Trophoblast cell (in vitro differentiated cells and primary cell): ENCODE data around the gene TH.
A peak's percentile ranks its signal among the peaks of the same experiment; 100 is the strongest.

Experiments
- DNase-seq, 2 donors: peaks; one replicate each; pipeline ENCODE4 v3.0.0-alpha.2; 2016
- H2AFZ ChIP-seq: 2 replicates; pipeline ENCODE4 v1.6.1; 2013; ENCODE audit warnings: low read length, moderate library complexity, mild to moderate bottlenecking; ENCODE audit not compliant: insufficient read depth, poor library complexity
- H2AK5ac ChIP-seq: 2 replicates; pipeline ENCODE4 v1.6.1; 2013; ENCODE audit warnings: mild to moderate bottlenecking, low read length
- H2BK120ac ChIP-seq: 2 replicates; pipeline ENCODE4 v1.6.1; 2013; ENCODE audit warnings: low read length, mild to moderate bottlenecking, moderate library complexity; ENCODE audit not compliant: insufficient read depth, poor library complexity
- H2BK12ac ChIP-seq: 2 replicates; pipeline ENCODE4 v1.6.1; 2013; ENCODE audit warnings: mild to moderate bottlenecking, low read length, moderate library complexity
- H2BK5ac ChIP-seq: 2 replicates; pipeline ENCODE4 v1.6.1; 2013; ENCODE audit warnings: low read length, low read depth, moderate library complexity, mild to moderate bottlenecking; ENCODE audit not compliant: poor library complexity
- H3K14ac ChIP-seq: 2 replicates; pipeline ENCODE4 v1.6.1; 2013; ENCODE audit warnings: mild to moderate bottlenecking, low read length
- H3K18ac ChIP-seq: 2 replicates; pipeline ENCODE4 v1.6.1; 2013; ENCODE audit warnings: mild to moderate bottlenecking, low read length
- H3K23ac ChIP-seq: 2 replicates; pipeline ENCODE4 v1.6.1; 2013; ENCODE audit warnings: low read length
- H3K27ac ChIP-seq: 2 replicates; pipeline ENCODE4 v1.5.1; 2013; ENCODE audit warnings: low read depth, mild to moderate bottlenecking, inconsistent platforms, low read length, moderate library complexity
- H3K27me3 ChIP-seq: 2 replicates; pipeline ENCODE4 v1.6.1; 2013; ENCODE audit warnings: inconsistent platforms, mild to moderate bottlenecking, low read length, moderate library complexity; ENCODE audit not compliant: insufficient read depth
- H3K36me3 ChIP-seq, 2 experiments: 1 replicate in 1 of 2; 2 replicates in 1 of 2; pipeline ENCODE4 v1.6.1; 2013; ENCODE audit warnings: low read length in 2 of 2, mild to moderate bottlenecking in 2 of 2, moderate library complexity in 1 of 2; ENCODE audit not compliant: insufficient read depth in 2 of 2, control insufficient read depth in 1 of 2
- H3K4ac ChIP-seq: 2 replicates; pipeline ENCODE4 v1.6.1; 2013; ENCODE audit warnings: low read depth, mild to moderate bottlenecking, low read length, moderate library complexity
- H3K4me1 ChIP-seq, 2 experiments: 1 replicate in 1 of 2; 2 replicates in 1 of 2; pipeline ENCODE4 v1.6.1; 2013; ENCODE audit warnings: low read length in 2 of 2, mild to moderate bottlenecking in 2 of 2, moderate library complexity in 1 of 2; ENCODE audit not compliant: insufficient read depth in 2 of 2, control insufficient read depth in 1 of 2
- H3K4me2 ChIP-seq: 2 replicates; pipeline ENCODE4 v1.6.1; 2013; ENCODE audit warnings: inconsistent platforms, mild to moderate bottlenecking, low read length, moderate library complexity
- H3K4me3 ChIP-seq: 2 replicates; pipeline ENCODE4 v1.5.1; 2013; ENCODE audit warnings: mild to moderate bottlenecking, low read depth, low read length, inconsistent platforms
- H3K79me1 ChIP-seq: one replicate; pipeline ENCODE4 v1.6.1; 2013; ENCODE audit warnings: low read length
- H3K79me2 ChIP-seq: 2 replicates; pipeline ENCODE4 v1.6.1; 2013; ENCODE audit warnings: low read length, mild to moderate bottlenecking; ENCODE audit not compliant: control insufficient read depth, insufficient read depth, poor library complexity
- H3K9ac ChIP-seq: 2 replicates; pipeline ENCODE4 v1.6.1; 2013; ENCODE audit warnings: mild to moderate bottlenecking, low read length
- H3K9me3 ChIP-seq: 2 replicates; pipeline ENCODE4 v1.6.1; 2013; ENCODE audit warnings: low read depth, mild to moderate bottlenecking, control low read depth, inconsistent platforms, low read length; ENCODE audit not compliant: insufficient read depth
- H4K12ac ChIP-seq: 2 replicates; pipeline ENCODE4 v1.6.1; 2013; ENCODE audit warnings: low read depth, mild to moderate bottlenecking, low read length, moderate library complexity
- H4K8ac ChIP-seq: 2 replicates; pipeline ENCODE4 v1.6.1; 2013; ENCODE audit warnings: low read depth, mild to moderate bottlenecking, low read length, moderate library complexity
- H4K91ac ChIP-seq: one replicate; pipeline ENCODE4 v1.6.1; 2013; ENCODE audit warnings: low read depth, mild to moderate bottlenecking, low read length, moderate library complexity
- WGBS: extraction: QIAGEN DNeasy Blood & Tissue Kit; methylation state at CpG from one replicate; pipeline ENCODE4 v1.1.7; 2013; ENCODE audit warnings: missing lambda C conversion rate; ENCODE audit not compliant: insufficient read length, insufficient coverage; ENCODE audit errors: extremely low coverage; 5-methylcytosine and 5-hydroxymethylcytosine counted together

Gene TH

DNA sequence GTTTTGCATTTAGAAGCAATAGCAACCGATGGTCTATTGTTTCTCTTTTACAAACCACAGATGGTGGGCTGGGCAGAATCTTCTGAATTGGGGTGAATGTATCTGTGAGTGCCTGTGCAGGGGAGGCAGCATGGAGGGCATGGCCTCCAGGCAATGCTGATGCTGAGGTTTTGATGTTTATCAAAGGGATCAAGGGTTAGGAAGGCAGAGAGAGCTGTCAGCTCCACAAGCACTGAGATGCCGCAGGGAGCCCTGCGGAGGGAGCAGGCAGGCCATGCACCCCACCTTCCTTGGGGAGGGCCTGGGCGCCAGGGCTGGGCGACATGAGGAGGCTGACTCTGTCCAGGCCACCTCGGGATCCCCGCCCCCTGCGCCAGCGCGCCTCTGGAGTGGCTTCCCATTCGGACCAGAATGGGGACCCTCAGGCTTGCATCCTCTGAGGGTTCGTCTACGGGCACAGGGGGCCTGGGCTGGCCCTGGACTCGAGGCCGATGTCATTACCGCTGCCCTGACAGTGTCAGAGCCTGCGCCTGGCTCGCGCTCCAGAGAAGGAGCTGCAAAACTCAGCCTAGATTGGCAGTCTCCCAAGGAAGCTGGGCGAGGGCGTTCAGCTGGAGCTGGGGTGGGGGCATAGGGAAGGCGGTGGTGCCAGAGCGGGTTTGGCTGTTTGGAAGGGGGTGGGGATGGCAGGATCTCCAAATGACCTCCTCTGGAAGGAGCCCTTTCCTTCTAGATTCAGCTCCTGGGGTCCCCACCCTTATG, 13.9 kb upstream of the TH start:
- no peak overlapping the region for H3K14ac ChIP-seq
- H3K9ac ChIP-seq = no peak overlapping the region
- no peak overlapping the region for H3K27ac ChIP-seq
- H3K36me3 ChIP-seq = no peaks in the 10 kb centered on the region
- H3K27me3 ChIP-seq = no peaks in the 10 kb centered on the region
- no peak overlapping the region for H4K8ac ChIP-seq
- no peak overlapping the region for H3K4me2 ChIP-seq
- H3K4me1 ChIP-seq = no peaks in the 10 kb centered on the region
- no peak overlapping the region for H2BK120ac ChIP-seq
- no peak overlapping the region for H3K4me3 ChIP-seq
- H2BK12ac ChIP-seq = no peak overlapping the region
- no peak overlapping the region for H3K23ac ChIP-seq
- H3K18ac ChIP-seq = no peak overlapping the region
- H2BK5ac ChIP-seq = no peak overlapping the region
- no peak overlapping the region for H4K91ac ChIP-seq
- no peak overlapping the region for H3K4ac ChIP-seq
- no peak for DNase-seq
- H3K79me2 ChIP-seq = no peaks in the 10 kb centered on the region
- no peak overlapping the region for H2AK5ac ChIP-seq
- H4K12ac ChIP-seq = no peak overlapping the region
- peaks cover 11% of the 10 kb centered on the region for H3K9me3 ChIP-seq
- no CpG with 5 or more reads among the region's 23 CpGs for WGBS
- no peaks in the 10 kb centered on the region for H3K79me1 ChIP-seq
- H2AFZ ChIP-seq = no peak overlapping the region

DNA sequence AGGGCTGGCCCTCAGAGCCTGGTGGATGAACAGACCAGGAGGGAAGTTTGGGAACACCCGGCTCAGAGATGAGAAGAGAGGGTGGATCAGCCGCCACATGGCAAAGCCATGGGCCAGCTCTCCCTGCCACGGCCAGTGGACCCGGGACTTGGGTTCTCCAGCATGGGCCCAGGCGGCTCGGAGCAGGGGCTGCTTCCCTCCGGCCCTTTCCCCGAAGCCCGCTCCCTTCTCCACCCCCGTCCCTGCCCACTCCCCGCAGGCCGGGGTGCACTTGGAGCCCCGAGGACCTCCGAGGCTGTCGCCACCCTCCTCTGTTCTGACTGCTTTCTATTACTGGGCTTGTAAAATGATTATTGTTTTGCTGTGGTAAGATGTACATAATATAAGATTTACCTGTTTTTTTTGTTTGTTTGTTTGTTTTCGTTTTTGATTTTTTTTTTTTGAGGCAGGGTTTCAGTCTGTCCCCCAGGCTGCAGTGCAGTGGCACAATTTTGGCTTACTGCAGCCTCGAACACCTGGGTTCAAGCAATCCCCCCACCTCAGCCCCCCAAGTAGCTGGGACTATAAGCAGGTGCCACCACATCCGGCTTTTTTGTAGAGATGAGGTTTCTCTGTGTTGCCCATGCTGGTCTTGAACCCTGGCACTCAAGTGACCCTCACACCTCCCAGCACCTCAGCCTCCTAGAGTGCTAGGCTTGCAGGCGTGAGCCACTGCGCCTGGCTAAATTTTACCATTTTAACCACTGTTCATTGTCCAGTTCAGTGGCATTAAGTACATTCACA, 11.3 kb upstream of the TH start:
- Histone ChIP-seq H3K4ac (no peak overlapping the region), H2AFZ (no peak overlapping the region), H2BK5ac (no peak overlapping the region), H3K79me2 (no peaks in the 10 kb centered on the region), H3K14ac (no peak overlapping the region), H3K27me3 (no peaks in the 10 kb centered on the region), H3K23ac (no peak overlapping the region), H2BK120ac (no peak overlapping the region), H4K12ac (no peak overlapping the region), H4K8ac (no peak overlapping the region), H3K9me3 (peaks cover 10% of the 10 kb centered on the region), H3K4me1 (no peaks in the 10 kb centered on the region), H3K36me3 (no peaks in the 10 kb centered on the region), H3K4me2 (no peak overlapping the region), H2AK5ac (no peak overlapping the region), H3K27ac (no peak overlapping the region), H4K91ac (no peak overlapping the region), H2BK12ac (no peak overlapping the region), H3K18ac (no peak overlapping the region), H3K9ac (no peak overlapping the region), H3K4me3 (no peak overlapping the region), H3K79me1 (no peaks in the 10 kb centered on the region)
- no peak for DNase-seq
- no CpG with 5 or more reads among the region's 20 CpGs for WGBS

DNA sequence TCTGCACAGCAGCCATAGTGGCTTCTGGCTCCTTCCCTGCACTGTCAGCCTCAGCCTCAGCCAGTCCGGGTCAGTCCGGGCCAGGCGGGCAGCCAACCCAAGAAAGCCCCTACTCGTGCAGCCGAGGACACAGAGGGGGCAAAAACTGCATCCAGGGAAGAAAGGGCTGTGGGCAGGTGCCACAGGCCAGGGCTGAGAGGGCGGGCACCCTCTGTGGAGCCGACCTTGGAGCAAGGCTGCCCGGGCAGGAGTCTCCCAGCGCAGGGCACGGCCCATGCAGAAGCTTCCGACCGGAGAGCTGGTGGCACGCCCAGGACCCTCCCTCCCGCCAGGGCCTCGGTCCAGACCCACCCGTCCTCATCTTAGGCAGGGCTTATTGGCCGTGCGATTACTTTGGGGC, 10.5 kb upstream of the TH start:
- Histone ChIP-seq H3K9me3 (peaks cover 2% of the 10 kb centered on the region), H2AK5ac (no peak overlapping the region), H3K27ac (no peak overlapping the region), H3K4me2 (no peak overlapping the region), H3K27me3 (no peaks in the 10 kb centered on the region), H3K79me2 (no peaks in the 10 kb centered on the region), H2BK120ac (no peak overlapping the region), H2AFZ (no peak overlapping the region), H4K12ac (no peak overlapping the region), H3K18ac (no peak overlapping the region), H2BK5ac (no peak overlapping the region), H2BK12ac (no peak overlapping the region), H3K79me1 (no peaks in the 10 kb centered on the region), H4K91ac (no peak overlapping the region), H4K8ac (no peak overlapping the region), H3K4ac (no peak overlapping the region), H3K23ac (no peak overlapping the region), H3K9ac (no peak overlapping the region), H3K14ac (no peak overlapping the region), H3K36me3 (no peaks in the 10 kb centered on the region), H3K4me1 (no peaks in the 10 kb centered on the region), H3K4me3 (no peak overlapping the region)
- DNase-seq = no peak
- WGBS = no CpG with 5 or more reads among the region's 18 CpGs

DNA sequence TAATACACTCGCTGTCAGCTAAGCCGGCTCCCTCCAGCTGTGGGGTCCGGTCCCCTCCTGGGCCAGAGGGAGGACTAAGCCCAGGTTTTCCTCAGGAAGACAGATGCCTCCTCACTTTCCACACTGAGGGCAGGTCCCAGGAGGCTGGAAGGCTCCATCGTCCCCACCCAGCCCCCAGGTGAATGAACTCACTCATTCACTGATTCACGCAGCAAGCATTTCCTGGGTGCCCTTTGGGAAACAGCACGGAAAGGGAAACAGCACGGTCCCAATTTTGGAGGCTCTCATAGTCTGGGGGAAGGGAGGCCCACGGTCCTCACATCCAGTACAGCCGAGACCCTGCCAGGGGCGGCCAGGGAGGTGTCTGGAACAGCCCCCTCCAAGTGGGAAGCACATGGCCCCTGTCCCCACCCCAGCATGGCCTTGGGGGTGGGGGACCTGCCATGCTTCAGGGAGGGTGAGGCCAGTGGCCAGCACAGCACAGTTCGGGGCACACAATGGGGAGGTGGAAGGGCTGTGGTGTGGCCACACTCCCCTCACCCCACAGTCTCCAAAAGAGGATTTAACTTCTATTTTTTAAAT, 9.3 kb upstream of the TH start:
- no peak overlapping the region for H4K91ac ChIP-seq
- H2AK5ac ChIP-seq = no peak overlapping the region
- H2AFZ ChIP-seq = no peak overlapping the region
- H3K27ac ChIP-seq = no peak overlapping the region
- H3K36me3 ChIP-seq = no peaks in the 10 kb centered on the region
- no peak overlapping the region for H3K18ac ChIP-seq
- H3K4me2 ChIP-seq = no peak overlapping the region
- no peak overlapping the region for H3K9ac ChIP-seq
- H3K9me3 ChIP-seq = peaks cover 4% of the 10 kb centered on the region
- H3K4ac ChIP-seq = no peak overlapping the region
- H4K8ac ChIP-seq = no peak overlapping the region
- H3K79me2 ChIP-seq = no peaks in the 10 kb centered on the region
- H2BK120ac ChIP-seq = no peak overlapping the region
- no peak overlapping the region for H3K23ac ChIP-seq
- H3K4me1 ChIP-seq = no peaks in the 10 kb centered on the region
- no CpG with 5 or more reads among the region's 11 CpGs for WGBS
- DNase-seq = no peak
- H2BK12ac ChIP-seq = no peak overlapping the region
- no peaks in the 10 kb centered on the region for H3K27me3 ChIP-seq
- no peak overlapping the region for H3K14ac ChIP-seq
- no peak overlapping the region for H2BK5ac ChIP-seq
- H3K79me1 ChIP-seq = no peaks in the 10 kb centered on the region
- no peak overlapping the region for H4K12ac ChIP-seq
- H3K4me3 ChIP-seq = peak overlapping the region; percentile 32
